Peyer's patch (tissue), 4 donors: Measurements from ENCODE around the gene PDK2. TPM values are rescaled to one million over a fixed set of nuclear protein-coding genes. Genes with fewer than 3 reads are reported as not detected.

ENCODE experiments used
- DNase-seq, 3 donors: peaks; one replicate each; pipeline ENCODE4 v3.0.0-alpha.2; 2017 to 2019
- H3K27ac ChIP-seq, 4 donors: fragments of 200-600 bp; sonication (generic); one replicate each; pipeline ENCODE4 v1.5.1; 2016 to 2019
- H3K27me3 ChIP-seq, 2 donors: fragments of 200-600 bp; sonication (generic); one replicate each; pipeline ENCODE4 v1.5.1; 2019
- H3K36me3 ChIP-seq, 3 donors: fragments of 200-600 bp; sonication (generic); one replicate each; pipeline ENCODE4 v1.5.1; 2016 to 2019
- H3K4me1 ChIP-seq, 4 donors: fragments of 200-600 bp; sonication (generic); one replicate each; pipeline ENCODE4 v1.5.1; 2016 to 2019
- H3K4me3 ChIP-seq, 4 donors: fragments of 200-600 bp; sonication (generic); 1 replicate in 3 of 4; 2 replicates in 1 of 4; pipeline ENCODE4 v1.5.1; 2016 to 2019; ENCODE audit warnings: mild to moderate bottlenecking in 1 of 4
- H3K9me3 ChIP-seq, 4 donors: fragments of 200-600 bp; sonication (generic); one replicate each; pipeline ENCODE4 v1.5.1; 2016 to 2019; ENCODE audit warnings: mild to moderate bottlenecking in 1 of 4
- CTCF ChIP-seq, 6 experiments: fragments of 450-650 bp in 4 of 6; fragments of 200-600 bp in 2 of 6; sonication (generic) in 1 of 6; IDR thresholded peaks; one replicate each; pipeline ENCODE4 v1.5.1; 2017 to 2019; ENCODE audit warnings: antibody characterized with exemption in 6 of 6, mild to moderate bottlenecking in 3 of 6, moderate library complexity in 1 of 6
- POLR2A ChIP-seq, 2 donors: fragments of 450-650 bp; IDR thresholded peaks; one replicate each; pipeline ENCODE4 v1.5.1; 2017; ENCODE audit warnings: antibody characterized with exemption in 2 of 2, mild to moderate bottlenecking in 2 of 2, moderate library complexity in 2 of 2
- total RNA-seq, 4 donors: library from RNA; depleted of rRNA; stranded (reverse); fragments of >200 nt; gene quantifications; one replicate each; pipeline ENCODE4 v1.1.0, GENCODE V29; 2016

Gene PDK2
- total RNA-seq, 4 donors from 2014 or later: 23.1 to 283 (median 164) TPM

- peaks cover 0 to 41% (median 0%) of the 10 kb centered on the region in 3 donors for H3K36me3 ChIP-seq
- H3K27ac ChIP-seq: peak overlapping the region in 3 of 4 donors; percentile 0 to 99 (median 97)
Observed at GRCh38 chr17:50146230-50146926, 51.2 kb downstream of the PDK2 start.

DNA sequence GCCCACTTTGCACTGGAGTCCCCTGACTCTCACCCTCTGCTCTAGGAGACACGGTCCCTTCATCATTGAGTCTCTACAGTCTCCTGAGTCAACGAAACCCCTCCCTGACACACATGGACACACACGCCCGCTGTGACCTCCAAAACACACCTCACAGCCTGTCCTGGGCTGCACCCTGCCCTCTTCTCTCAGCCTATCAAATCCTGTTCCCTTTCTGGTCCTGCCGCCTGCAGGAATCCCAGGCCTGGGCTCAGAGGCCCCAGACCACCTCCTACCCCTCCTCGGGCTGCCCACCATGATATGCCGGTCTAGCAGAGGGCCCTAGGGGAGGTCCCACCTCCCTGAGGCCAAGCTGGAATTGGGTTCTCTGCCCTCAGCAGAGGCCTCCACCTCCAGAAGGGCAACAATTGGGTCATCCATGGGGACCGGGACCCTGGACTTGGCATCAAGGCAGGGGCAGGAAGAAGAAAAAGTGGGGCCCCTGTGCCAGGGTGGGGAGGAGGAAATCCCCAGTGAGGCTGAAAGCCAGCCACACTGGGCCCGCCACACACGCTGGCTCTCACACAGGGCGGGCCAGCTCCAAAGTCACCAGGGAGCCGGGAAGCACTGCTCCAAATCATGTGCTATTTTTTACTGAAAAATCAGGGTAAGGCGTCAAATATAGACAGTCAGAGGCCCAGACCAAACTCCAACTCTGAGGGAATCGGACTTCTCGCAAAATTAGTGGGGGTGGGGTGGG lies 51.9 kb downstream of the PDK2 start:
- Histone ChIP-seq H3K27me3 (no peaks in the 10 kb centered on the region), H3K4me3 (peak overlapping the region; percentile 90 to 98 (median 92)), H3K9me3 (no peaks in the 10 kb centered on the region), H3K4me1 (peaks cover 5 to 53% (median 35%) of the 10 kb centered on the region in 4 donors), H3K27ac (peak overlapping the region; percentile 86 to 99 (median 96)), H3K36me3 (peaks cover 0 to 35% (median 0%) of the 10 kb centered on the region in 3 donors)
- TF ChIP-seq CTCF (IDR thresholded peaks at IDR 0.05): no peak
- TF ChIP-seq POLR2A (IDR thresholded peaks at IDR 0.05): no peak
- DNase-seq: peak in 2 of 3 donors; percentile 46 to 59

More at GRCh38 chr17:50146230-50146926, 51.2 kb downstream of the PDK2 start:
- H3K9me3 ChIP-seq: no peaks in the 10 kb centered on the region
- TF ChIP-seq CTCF (IDR thresholded peaks at IDR 0.05): peak in 3 of 6 experiments; percentile 4 to 21 (median 19)
- TF ChIP-seq POLR2A (IDR thresholded peaks at IDR 0.05): no peak
- DNase-seq: peak in 2 of 3 donors; percentile 49 to 52
- H3K4me1 ChIP-seq: peaks cover 5 to 49% (median 35%) of the 10 kb centered on the region in 4 donors
- H3K27me3 ChIP-seq: no peaks in the 10 kb centered on the region
- peak overlapping the region; percentile 90 to 98 (median 92) for H3K4me3 ChIP-seq

DNA sequence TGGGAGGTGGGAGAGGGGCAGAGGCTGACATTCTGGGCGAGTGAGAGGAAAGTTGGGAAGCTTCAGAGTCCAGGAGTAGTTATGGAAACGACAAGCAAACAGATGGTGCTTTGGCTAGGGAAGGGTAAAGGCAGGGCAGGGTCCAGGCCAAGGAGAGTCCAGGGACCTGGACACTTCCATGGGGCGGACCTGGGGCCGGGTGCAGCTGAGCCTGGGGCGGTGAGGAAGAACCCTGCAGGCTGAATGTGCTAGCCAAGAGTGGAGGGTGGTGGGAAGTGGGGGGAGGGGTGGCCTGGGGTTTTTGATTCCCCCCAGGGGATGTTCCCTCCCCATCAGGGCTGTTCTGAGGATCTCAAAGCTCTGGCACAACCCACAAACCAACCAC lies 52.7 kb downstream of the PDK2 start:
- Histone ChIP-seq H3K27ac (peak overlapping the region; percentile 86 to 99 (median 96)), H3K4me1 (peaks cover 8 to 60% (median 31%) of the 10 kb centered on the region in 4 donors), H3K36me3 (peaks cover 0 to 28% (median 0%) of the 10 kb centered on the region in 3 donors), H3K4me3 (peak overlapping the region; percentile 90 to 98 (median 92)), H3K9me3 (no peaks in the 10 kb centered on the region), H3K27me3 (no peaks in the 10 kb centered on the region)
- TF ChIP-seq CTCF (IDR thresholded peaks at IDR 0.05): no peak
- TF ChIP-seq POLR2A (IDR thresholded peaks at IDR 0.05): no peak
- DNase-seq: peak; percentile 44 to 82 (median 74)

GRCh38 chr17:50148226-50149090 lies 53.3 kb downstream of the PDK2 start:
- H3K27ac ChIP-seq: peak overlapping the region; percentile 86 to 99 (median 96)
- TF ChIP-seq CTCF (IDR thresholded peaks at IDR 0.05): peak in 3 of 6 experiments; percentile 31 to 40 (median 39)
- no peak for TF ChIP-seq POLR2A (IDR thresholded peaks at IDR 0.05)
- no peaks in the 10 kb centered on the region for H3K27me3 ChIP-seq
- no peaks in the 10 kb centered on the region for H3K9me3 ChIP-seq
- peaks cover 8 to 66% (median 28%) of the 10 kb centered on the region in 4 donors for H3K4me1 ChIP-seq
- H3K36me3 ChIP-seq: peaks cover 0 to 22% (median 0%) of the 10 kb centered on the region in 3 donors
- peak overlapping the region; percentile 90 to 98 (median 92) for H3K4me3 ChIP-seq
- peak; percentile 87 to 90 (median 89) for DNase-seq

GRCh38 chr17:50149091-50149416 lies 53.9 kb downstream of the PDK2 start:
- H3K27me3 ChIP-seq: no peaks in the 10 kb centered on the region
- peak overlapping the region; percentile 86 to 99 (median 96) for H3K27ac ChIP-seq
- peaks cover 0 to 16% (median 0%) of the 10 kb centered on the region in 3 donors for H3K36me3 ChIP-seq
- no peaks in the 10 kb centered on the region for H3K9me3 ChIP-seq
- no peak for DNase-seq
- no peak for TF ChIP-seq CTCF (IDR thresholded peaks at IDR 0.05)
- TF ChIP-seq POLR2A (IDR thresholded peaks at IDR 0.05): no peak
- H3K4me1 ChIP-seq: peaks cover 8 to 68% (median 27%) of the 10 kb centered on the region in 4 donors
- peak overlapping the region; percentile 90 to 98 (median 92) for H3K4me3 ChIP-seq
